ENCODE data around the gene CHCHD3. TPM values are rescaled to one million over a fixed set of nuclear protein-coding genes. Genes with fewer than 3 reads are reported as not detected.

CHCHD3 gene
- total RNA-seq, 1 experiment from 2014 or later: 100 TPM

DNA sequence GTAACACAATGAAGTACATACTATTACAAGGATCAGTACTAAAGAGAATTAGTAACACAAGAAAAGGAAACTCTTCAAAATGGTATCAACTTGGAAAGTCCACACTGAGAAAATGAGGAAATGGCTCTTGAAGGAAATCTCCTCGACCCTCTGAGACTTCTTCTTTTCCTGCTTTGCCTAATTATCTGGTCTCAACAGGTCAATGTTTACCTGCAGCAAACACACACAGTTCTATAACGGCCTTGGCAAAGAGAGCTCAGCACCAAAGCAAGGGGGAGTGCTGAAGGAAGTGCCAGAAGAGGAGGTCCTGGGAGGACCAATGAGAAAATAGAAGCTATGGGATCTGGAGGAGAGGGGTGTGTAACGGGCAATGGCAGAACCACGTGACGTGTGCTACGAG is 21.9 kb downstream of the CHCHD3 start:
- BruUV-seq (replicated peaks): no TSS peak
- intact Hi-C loops (cut with micrococcal nuclease; ENCODE audit: unreplicated experiment): no loop called here
- Histone ChIP-seq H3K27me3 (ENCODE audit: insufficient read depth, low read depth) (no peaks in the 10 kb centered on the region), H2AFZ (no peak overlapping the region), H3K4me1 (replicated peaks; ENCODE audit: insufficient read depth) (no peaks in the 10 kb centered on the region), H3K9me2 (ENCODE audit: insufficient read depth) (no peaks in the 10 kb centered on the region), H3K9me3 (ENCODE audit: insufficient read depth, low read depth) (no peaks in the 10 kb centered on the region), H3K36me3 (ENCODE audit: low read depth) (no peaks in the 10 kb centered on the region), H3F3A (ENCODE audit: insufficient read depth, low read depth) (no peaks in the 10 kb centered on the region), H3K4me2 (no peak overlapping the region), H4K20me1 (ENCODE audit: insufficient read depth) (peaks cover 16% of the 10 kb centered on the region), H3K79me2 (ENCODE audit: low read depth) (peaks cover 46% of the 10 kb centered on the region), H3K27ac (no peak overlapping the region), H3K4me3 (no peak overlapping the region)
- no peak for TF ChIP-seq EZH2 (IDR thresholded peaks at IDR 0.05; ENCODE audit: low read depth)
- TF ChIP-seq, protein P1, sequence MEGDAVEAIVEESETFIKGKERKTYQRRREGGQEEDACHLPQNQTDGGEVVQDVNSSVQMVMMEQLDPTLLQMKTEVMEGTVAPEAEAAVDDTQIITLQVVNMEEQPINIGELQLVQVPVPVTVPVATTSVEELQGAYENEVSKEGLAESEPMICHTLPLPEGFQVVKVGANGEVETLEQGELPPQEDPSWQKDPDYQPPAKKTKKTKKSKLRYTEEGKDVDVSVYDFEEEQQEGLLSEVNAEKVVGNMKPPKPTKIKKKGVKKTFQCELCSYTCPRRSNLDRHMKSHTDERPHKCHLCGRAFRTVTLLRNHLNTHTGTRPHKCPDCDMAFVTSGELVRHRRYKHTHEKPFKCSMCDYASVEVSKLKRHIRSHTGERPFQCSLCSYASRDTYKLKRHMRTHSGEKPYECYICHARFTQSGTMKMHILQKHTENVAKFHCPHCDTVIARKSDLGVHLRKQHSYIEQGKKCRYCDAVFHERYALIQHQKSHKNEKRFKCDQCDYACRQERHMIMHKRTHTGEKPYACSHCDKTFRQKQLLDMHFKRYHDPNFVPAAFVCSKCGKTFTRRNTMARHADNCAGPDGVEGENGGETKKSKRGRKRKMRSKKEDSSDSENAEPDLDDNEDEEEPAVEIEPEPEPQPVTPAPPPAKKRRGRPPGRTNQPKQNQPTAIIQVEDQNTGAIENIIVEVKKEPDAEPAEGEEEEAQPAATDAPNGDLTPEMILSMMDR (conservative IDR thresholded peaks at IDR 0.05): no peak
- ChIA-PET POLR2A (ENCODE audit: unreplicated experiment) (no interaction called here), CTCF (no interaction called here)
- no peak for DNase-seq

DNA sequence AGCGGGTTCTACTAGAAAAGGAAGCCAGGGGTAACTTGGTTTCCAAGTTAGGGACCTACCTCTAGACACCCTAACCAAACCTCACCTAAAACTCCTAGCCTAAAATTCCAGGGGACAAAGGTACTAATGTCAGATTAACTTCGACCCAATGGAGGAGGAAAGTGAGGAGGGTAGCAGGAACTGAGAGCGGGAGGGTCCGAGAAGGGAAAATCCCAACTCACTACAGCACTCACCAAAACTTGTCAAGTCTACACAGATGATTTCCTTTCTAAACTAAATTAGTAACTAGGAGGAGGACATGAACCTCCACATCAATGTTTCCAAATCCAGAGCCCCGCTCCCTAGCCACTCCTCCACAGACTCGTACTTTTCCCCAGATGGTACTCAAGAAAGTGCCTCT is 22.6 kb downstream of the CHCHD3 start:
- ChIA-PET CTCF (no interaction called here), POLR2A (ENCODE audit: unreplicated experiment) (no interaction called here)
- Histone ChIP-seq H2AFZ (no peak overlapping the region), H3F3A (ENCODE audit: insufficient read depth, low read depth) (no peaks in the 10 kb centered on the region; the same call in 1 of the 2 replicates), H3K27me3 (ENCODE audit: insufficient read depth, low read depth) (no peaks in the 10 kb centered on the region), H3K4me1 (replicated peaks; ENCODE audit: insufficient read depth) (no peaks in the 10 kb centered on the region), H3K9me2 (ENCODE audit: insufficient read depth) (no peaks in the 10 kb centered on the region), H3K4me2 (no peak overlapping the region), H3K4me3 (no peak overlapping the region), H4K20me1 (ENCODE audit: insufficient read depth) (peaks cover 22% of the 10 kb centered on the region), H3K36me3 (ENCODE audit: low read depth) (no peaks in the 10 kb centered on the region), H3K27ac (no peak overlapping the region), H3K79me2 (ENCODE audit: low read depth) (peaks cover 49% of the 10 kb centered on the region), H3K9me3 (ENCODE audit: insufficient read depth, low read depth) (no peaks in the 10 kb centered on the region)
- DNase-seq: no peak
- intact Hi-C loops (cut with micrococcal nuclease; ENCODE audit: unreplicated experiment): no loop called here
- TF ChIP-seq, protein P1 (conservative IDR thresholded peaks at IDR 0.05): no peak
- TF ChIP-seq EZH2 (IDR thresholded peaks at IDR 0.05; ENCODE audit: low read depth): no peak
- BruUV-seq (replicated peaks): no TSS peak

DNA sequence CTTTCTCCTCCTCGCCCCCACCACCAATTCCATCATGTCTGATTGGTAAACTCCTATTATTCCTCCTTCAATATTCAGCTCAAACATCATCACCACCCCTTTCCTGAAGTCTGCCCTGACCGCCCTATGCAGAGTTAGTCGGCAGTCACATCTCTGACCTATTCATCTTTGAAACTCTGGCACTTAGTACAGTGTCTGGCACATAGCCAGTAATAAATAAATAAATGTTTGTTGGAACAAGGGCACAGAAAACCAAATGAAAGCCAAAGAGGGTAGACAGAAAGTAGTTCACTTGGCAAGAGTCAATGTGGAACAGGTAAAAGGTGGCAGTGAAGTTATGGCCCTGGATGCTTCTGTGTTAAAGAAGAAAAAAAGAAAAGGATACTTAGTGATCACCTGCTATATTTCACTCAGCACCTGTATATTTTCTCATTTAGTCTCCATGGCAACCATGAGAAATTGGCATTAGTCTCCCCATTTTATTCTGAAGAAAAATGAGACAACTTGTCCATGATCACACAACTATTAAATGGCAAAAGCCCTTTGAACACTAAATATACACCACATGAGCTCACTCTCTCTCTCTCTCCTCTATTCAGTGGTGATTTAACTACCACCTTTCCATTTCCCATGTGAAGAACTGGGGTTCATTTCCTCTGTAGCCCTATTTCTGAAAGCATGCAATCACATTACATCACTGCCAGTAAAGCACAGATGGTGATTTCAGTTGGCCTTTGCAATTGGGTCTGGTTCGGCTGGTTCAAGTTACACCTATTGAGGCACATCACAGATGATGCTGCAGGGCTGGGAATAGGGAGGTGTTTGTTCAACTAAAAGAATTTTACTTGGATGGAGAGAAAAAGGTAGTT is 25.3 kb downstream of the CHCHD3 start:
- no peak for TF ChIP-seq EZH2 (IDR thresholded peaks at IDR 0.05; ENCODE audit: low read depth)
- TF ChIP-seq, protein P1 (conservative IDR thresholded peaks at IDR 0.05): no peak
- H3K9me2 ChIP-seq (ENCODE audit: insufficient read depth): no peaks in the 10 kb centered on the region
- peaks cover 41% of the 10 kb centered on the region for H4K20me1 ChIP-seq (ENCODE audit: insufficient read depth)
- H3K27me3 ChIP-seq (ENCODE audit: insufficient read depth, low read depth): no peaks in the 10 kb centered on the region
- no peaks in the 10 kb centered on the region; the same call in 1 of the 2 replicates for H3F3A ChIP-seq (ENCODE audit: insufficient read depth, low read depth)
- H3K27ac ChIP-seq: no peak overlapping the region
- H3K4me3 ChIP-seq: no peak overlapping the region
- BruUV-seq (replicated peaks): no TSS peak
- H3K4me1 ChIP-seq (replicated peaks; ENCODE audit: insufficient read depth): no peaks in the 10 kb centered on the region
- H3K9me3 ChIP-seq (ENCODE audit: insufficient read depth, low read depth): no peaks in the 10 kb centered on the region
- intact Hi-C loops (cut with micrococcal nuclease; ENCODE audit: unreplicated experiment): no loop called here
- H3K36me3 ChIP-seq (ENCODE audit: low read depth): no peaks in the 10 kb centered on the region
- DNase-seq: no peak
- H3K79me2 ChIP-seq (ENCODE audit: low read depth): peaks cover 71% of the 10 kb centered on the region
- H2AFZ ChIP-seq: no peak overlapping the region
- ChIA-PET POLR2A (ENCODE audit: unreplicated experiment) (interaction anchor here (0.7 kb wide), 1 partner anchor 393 kb away, joined by 4 read pairs; no protein-coding TSS in a partner anchor), CTCF (interaction anchor here (0.6 kb wide), 1 partner anchor 23 kb away, joined by 5 read pairs; no protein-coding TSS in a partner anchor)
- H3K4me2 ChIP-seq: no peak overlapping the region

Data from PC-9 (cell line).